ENCODE data around the gene PAX3.

PAX3 gene

GRCh38 chr2:222309766-222310165, 11.0 kb upstream of the PAX3 start:
- no peak for DNase-seq

DNA sequence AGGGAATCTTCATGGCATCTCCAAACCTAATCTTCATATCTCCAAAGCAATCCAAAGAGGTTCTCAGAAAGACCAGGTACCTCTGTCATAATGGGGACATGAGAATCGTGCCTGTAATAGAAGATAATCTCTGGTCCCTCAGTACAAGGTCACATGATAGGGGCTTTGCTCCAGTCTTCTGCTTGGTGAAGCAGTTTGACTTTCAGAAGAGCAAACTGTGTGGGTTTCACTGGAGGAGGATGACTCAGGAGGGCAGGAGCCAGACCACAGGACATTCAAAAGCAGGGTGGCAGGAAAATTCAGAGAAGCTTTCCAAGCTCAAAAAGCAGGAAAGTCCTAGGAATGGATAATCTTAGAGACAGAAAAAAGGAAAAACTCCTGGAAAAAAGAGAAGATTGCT, 10.6 kb upstream of the PAX3 start:
- DNase-seq: no peak

DNA sequence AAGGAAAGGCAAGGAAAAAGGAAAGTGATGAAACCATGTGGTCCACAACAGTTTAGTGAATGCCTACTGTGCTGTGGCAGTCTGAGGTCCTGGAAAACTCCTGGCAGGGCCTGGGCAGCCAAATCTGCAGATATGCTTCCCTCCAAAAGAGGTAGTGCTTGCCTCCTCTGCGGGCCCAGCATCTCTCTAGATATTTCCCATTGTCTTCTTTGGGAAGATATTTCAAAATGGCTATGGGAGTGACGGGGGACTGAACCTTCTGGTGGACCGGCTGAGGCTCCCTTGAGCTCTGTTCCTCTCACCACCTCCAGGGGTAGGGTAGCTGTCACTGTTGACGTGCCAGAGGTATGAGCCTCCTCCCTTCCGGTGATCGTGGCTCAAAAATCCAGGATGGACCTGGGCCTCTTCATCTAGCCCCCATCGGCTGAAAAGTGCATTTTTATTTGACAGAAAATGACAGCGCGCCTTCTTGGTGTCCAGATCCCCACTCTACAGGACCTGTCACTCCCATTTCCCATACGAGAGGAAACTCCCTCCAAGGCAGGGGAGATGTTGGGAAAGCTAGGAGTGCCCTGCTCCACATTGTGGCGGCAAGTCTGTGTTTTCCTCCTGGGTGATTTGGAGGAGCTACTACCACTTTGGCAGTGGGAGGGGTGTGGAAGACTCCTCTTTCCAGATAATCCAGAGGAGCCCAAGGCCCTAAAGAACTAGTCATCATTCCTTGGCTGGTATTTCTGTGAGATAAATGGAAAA, 9.4 kb upstream of the PAX3 start:
- DNase-seq: no peak

GRCh38 chr2:222307143-222307756, 8.5 kb upstream of the PAX3 start:
- no peak for DNase-seq

DNA sequence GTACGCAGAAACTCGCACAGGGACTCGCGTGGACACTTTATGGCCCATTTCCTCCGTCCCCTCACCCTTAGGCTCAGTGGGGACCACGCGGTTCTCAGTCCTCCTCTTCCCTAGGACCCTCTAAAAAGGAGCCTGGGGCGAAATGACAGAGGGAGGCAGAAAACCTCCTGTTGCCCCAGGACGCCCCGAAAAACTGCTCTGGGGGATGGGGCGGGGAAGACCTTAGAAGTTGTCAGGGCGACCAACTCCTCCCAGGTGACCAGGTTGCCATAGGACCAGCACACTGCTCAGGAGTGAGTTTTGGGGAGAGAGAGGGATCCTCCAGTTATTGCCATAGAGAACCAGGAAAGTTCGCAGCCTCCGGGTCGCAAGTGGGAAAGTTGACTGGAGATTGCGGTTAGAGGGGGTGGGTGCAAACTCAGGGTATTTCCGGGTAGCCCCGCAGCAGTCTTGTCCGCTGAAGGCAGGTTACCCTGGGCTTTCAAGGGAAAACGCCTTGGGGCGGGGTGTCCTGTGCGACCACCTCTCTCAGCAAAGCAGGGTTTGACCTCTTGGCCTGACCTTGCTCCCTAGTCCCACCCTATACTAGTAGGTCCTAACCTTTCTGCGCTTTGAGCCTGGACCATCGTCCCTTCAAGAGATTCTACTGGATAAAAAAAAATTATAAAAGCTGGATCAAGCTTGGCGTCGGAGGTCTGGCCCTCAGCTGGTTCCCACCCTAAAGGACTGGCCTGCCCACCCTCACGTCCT, 7.8 kb upstream of the PAX3 start:
- no peak for DNase-seq

DNA sequence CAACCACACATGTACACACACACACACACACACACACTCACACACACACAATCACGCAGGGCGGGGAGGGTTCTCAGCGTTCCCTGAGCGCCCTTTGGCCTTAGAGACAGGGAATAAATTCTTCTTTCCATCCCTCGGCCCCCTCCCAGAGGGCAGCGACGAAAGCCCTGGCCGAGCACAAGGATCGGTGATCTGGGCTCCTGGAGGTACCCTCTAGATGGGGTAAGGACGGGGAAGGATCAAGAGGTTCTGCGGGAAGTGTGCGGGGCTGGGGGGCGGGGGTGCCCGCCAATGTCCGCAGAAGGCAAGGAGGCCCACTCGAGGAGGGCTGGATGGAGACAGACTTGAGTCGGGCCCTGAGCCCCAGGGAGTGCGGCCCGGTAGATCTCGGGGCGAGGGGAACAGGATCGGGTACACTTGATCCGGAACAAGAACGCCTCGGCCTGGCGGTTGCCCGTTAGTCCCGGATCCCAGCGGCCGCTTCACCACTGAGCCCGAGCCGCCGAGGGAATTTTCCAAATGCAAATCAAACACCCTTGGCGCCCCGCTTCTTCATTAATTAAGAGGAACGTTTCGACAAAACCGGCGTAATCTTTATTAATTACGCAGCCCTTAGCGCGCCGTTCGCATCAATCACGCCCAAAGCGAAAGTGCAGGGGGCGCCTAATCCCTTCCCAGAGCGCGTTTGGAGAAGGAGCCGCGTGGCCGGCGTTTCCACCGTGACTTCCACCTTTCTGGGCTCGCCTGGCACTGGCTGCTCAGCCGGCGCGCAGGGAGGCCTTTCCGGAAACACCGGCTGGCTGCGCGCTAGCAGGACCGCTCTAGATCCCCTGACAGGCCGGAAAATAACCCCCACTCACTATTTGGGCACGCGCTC, 7.0 kb upstream of the PAX3 start:
- DNase-seq: no peak

- DNase-seq: no peak
Measured at GRCh38 chr2:222304737-222305515, 6.1 kb upstream of the PAX3 start.

DNA sequence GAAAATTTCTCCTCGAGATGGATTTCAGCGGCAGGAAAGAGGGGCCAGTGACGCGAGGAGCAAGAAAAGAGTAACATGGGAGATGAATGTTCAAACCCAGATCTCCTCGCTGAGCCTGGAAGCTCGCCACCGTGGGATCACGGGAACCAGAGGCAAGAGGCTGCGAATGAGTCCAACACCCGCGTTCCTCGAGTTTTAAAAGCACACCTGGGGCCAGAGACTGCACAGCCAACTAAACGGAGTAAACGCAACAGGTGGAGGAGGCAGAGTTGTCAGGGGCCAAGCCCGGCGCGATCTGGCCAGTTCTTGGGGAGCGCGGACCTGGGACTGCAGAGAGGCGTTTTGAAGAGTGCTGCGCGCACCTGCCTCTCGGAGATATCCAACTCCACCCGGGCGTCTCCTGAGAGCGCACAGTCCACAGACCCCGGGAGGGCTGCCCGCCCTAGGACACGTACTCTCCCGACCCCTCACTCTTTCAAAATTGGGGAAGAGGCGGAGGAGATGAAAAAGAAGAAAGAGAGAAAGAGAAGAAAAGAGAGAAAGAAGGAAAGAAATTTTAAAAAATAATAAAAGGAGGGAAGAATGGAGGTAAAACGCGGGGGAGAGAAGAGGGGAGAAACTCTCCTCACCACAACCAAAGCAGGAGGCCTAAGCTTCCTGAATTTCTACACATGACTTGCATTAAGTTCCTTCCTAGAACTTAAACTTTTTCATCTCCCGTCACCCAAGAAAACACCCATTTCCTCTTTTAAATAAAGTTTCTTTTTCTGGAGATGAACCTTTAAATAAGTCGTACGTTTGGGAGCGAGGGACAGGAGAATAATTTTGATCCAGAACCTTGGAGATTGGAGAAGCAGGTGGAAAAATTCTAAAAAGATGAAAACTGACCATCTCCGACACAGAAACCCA, 5.3 kb upstream of the PAX3 start:
- no peak for DNase-seq

- no peak for DNase-seq
Measured at GRCh38 chr2:222303045-222303827, 4.4 kb upstream of the PAX3 start.

GRCh38 chr2:222302178-222303018, 3.6 kb upstream of the PAX3 start:
- DNase-seq: no peak

GRCh38 chr2:222301796-222302118, 3.0 kb upstream of the PAX3 start:
- no peak for DNase-seq

DNA sequence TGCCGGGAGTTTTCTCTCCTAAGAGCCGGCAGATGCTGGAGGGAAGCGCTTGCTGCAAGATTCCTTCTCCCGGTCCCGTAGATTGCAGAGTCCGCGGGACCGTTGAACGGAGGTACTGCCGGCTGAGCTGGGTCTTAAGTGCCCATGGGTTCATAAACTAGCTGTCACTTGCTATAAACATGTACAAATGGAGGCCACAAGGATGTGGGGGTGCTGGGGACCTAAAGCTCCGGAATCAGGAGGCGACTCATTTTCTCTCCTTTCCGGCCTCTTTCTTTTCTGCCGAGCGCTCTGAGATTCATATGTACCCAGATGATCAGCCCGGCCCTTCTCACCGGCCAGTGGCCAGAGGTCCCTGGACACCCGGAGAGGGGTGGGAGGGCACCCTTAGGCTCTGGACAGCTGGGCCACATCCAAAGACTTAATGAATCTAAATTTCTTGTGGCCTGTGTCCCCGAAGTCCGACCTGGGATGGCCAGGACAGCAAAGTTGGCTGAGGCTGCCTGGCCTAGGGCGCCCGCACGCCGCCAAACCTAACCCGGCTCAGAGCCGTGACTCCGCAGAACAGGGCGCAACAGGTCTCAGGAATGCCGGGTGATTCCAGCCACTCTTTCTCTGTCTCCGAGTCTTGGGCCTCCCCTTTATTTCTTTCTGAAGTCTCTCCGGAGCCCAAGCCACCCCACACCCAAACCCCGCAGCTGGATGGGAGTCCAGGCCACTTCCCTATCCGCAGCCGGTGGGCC, 2.4 kb upstream of the PAX3 start:
- no peak for DNase-seq

DNA sequence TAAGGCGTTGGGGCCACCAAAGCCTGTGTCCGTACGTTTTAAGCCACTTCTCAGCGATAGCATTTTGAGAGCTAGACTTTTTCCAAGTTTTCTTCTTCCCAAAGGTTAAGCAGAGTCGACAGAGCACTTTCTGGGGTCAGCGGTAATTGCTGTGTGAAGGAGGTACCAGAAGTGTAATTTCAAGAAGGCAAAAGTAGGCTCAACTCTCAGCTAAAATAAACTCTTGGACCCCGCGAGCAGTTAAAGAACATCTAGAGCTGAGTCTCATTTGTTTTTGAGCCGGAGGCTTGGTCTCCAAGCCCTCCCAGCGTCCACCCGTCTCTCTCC, 1.9 kb upstream of the PAX3 start:
- no peak for DNase-seq

DNA sequence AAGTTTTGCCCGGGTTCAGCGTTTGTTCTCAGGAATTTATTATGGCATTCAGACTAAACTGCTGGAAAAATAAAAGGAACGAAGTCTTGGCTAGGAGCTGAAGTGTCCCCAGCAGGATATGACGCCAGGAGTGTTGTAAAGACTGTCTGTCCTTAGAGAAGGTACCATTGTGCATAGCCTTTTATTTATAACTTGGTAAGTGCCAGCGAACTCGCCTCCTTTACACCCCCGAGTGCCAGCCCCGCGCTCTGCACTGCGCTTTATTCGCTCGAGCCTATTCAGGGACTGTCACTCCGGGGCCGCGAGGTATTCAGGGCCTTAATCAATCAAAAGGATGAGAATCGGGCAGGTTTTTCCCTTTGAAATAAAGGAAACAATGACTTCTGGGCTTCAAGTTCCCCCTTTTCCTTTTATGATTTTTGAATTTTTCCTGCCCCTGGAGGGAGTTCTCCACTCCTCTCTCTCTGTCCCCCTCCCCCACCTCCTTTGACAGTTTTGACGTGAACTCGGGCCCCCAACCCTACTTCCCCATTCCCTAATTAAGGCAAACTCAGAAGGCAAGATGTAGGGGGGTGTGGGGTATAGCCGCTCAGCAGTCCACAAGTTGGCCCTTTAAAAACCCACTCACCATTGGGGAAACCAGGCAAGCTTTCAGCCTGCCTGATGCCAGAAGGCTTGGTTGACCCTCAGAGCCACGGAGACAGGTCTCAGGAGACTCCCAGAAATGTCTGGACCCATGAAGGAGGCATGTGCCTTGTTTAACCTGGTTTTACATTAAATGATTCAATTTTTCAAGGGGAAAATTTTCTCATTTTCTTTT, 1.3 kb upstream of the PAX3 start:
- no peak for DNase-seq

DNA sequence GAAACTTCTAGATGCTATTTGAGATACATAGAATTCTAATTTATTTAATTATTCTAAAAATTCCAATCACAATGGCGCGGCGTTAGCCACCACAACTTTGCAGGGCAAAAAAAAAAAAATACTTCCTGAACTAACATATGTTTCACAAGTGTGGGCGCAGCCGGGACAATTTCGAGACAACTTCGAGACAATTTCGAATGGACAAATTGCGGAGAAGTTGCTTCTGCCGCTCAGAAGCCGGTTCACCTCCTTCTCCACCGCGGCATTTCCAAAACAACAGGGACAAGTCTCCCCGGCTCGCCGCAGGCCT, 842 bp downstream of the PAX3 start:
- no peak for DNase-seq

DNA sequence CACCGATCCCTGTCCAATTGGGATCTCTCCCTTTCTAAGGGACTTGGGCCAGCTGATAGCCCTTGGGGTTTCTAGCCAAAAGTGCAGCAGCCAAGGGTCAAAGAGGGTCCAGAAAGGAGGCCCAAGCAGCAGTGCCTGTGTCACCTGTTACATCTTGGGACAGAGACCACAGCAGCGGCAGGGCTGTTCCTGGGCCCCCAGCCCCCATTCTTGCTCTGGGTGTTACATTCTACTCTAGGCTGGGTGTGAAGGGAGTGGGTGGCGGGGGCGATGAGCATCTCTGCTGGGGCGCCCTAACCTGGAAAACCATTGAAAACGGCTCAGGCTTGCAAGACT, 1.2 kb downstream of the PAX3 start:
- no peak for DNase-seq

DNA sequence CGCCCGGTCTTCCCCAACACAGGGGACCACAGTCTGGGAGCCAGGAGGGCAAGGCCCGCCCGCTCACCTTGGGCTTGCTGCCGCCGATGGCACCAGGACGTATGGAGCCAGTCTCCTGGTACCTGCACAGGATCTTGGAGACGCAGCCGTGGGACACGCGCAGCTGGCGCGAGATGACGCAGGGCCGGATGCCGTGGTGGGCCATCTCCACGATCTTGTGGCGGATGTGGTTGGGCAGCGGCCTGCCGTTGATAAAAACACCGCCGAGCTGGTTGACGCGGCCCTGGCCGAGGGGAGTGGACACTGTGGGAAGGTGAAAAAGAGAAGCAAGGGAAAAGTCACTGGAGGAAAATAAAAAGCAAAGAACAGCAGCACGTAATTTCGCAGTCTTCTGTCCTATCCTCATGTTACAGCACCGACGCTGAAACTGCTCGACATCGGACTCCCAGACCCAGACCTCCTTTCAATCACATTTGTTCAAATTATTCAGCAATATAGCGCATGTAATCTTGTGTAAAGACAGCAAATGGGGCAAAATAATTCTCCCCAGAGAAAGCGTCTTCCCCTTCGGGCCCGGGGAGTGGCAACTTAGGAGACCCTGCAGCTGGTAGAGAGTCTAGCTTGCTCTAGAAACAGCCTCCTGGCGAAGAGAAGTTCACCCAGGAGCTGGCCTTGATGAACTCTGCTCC, 1.7 kb downstream of the PAX3 start:
- DNase-seq: no peak

DNA sequence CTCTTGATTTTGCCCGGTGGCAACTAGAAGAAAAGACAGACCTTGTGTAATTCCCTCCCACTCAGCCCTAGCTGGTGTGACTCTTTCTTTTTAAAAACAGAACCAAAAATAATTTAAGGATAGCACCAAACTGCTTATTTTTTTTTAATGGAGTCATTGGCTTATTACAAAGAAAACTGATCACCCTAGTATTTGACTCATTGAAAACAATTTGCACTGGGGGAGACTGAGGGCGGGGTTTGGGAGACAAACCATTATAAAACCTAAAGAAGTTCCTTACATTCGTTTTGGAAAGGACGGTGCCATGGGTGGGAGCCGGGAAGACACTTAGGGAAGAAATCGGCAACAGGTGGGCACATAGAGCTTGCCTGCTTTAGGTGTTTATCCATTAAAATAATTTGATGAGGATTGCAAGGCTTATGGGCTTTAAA, 2.5 kb downstream of the PAX3 start:
- no peak for DNase-seq

All from activated gamma-delta T cell (primary cell).